Right lobe of liver (tissue), 6 donors: ENCODE results near the gene TGFBR3L. TPM values are rescaled to one million over a fixed set of nuclear protein-coding genes. Genes with fewer than 3 reads are reported as not detected.
A peak's percentile ranks its signal among the peaks of the same experiment; 100 is the strongest.

Experiments used
- ATAC-seq, 4 donors: fragments of 200-7000 bp; cut with Tn5 transposase; one replicate each; pipeline ENCODE4 v1.9.1; 2020; ENCODE audit warnings: mild to moderate bottlenecking in 4 of 4, moderate library complexity in 4 of 4
- DNase-seq, 3 donors: peaks; one replicate each; pipeline ENCODE4 v3.0.0-alpha.2; 2020
- H3K27ac ChIP-seq, 3 donors: fragments of 200-600 bp; one replicate each; pipeline ENCODE4 v1.8.0; 2022
- H3K27me3 ChIP-seq, 2 donors: fragments of 200-600 bp; one replicate each; pipeline ENCODE4 v1.8.0; 2022
- H3K36me3 ChIP-seq, 4 donors: fragments of 200-600 bp; sonication (generic) in 1 of 4; one replicate each; pipeline versions ENCODE4 v1.5.1 to v1.8.0; 2017 to 2022; ENCODE audit warnings: control low read depth in 1 of 4
- H3K4me1 ChIP-seq, 4 donors: fragments of 200-600 bp; sonication (generic) in 1 of 4; one replicate each; pipeline versions ENCODE4 v1.5.1 to v1.8.0; 2017 to 2022; ENCODE audit warnings: control low read depth in 1 of 4
- H3K4me3 ChIP-seq, 3 donors: fragments of 200-600 bp; one replicate each; pipeline ENCODE4 v1.8.0; 2022
- H3K9me3 ChIP-seq, 4 donors: fragments of 200-600 bp; sonication (generic) in 1 of 4; one replicate each; pipeline versions ENCODE4 v1.5.1 to v1.8.0; 2017 to 2022; ENCODE audit warnings: control low read depth in 1 of 4
- POLR2A ChIP-seq: fragments of 450-650 bp; IDR thresholded peaks from one replicate; pipeline ENCODE4 v1.6.1; 2017; ENCODE audit warnings: antibody characterized with exemption, mild to moderate bottlenecking
- WGBS: methylation state at CpG from one replicate; pipeline ENCODE4 v1.1.6; 2018; ENCODE audit warnings: low coverage, low lambda C conversion rate; ENCODE audit not compliant: insufficient coverage; ENCODE audit errors: missing lambda C conversion rate; 5-methylcytosine and 5-hydroxymethylcytosine counted together
- intact Hi-C, 2 donors: fragments of 100-400 bp; cut with DNase I; formaldehyde crosslinking; loops; one replicate each; pipeline versions ENCODE4 v1.11.2 to v1.14.1; 2022
- total RNA-seq, 6 experiments: library from RNA; depleted of rRNA in 2 of 6; stranded (reverse); fragments of >200 nt in 2 of 6; fragmentation: NEBNext Ultra II Directional in 3 of 6; extraction: Animal tissue kit (Norgen Biotek cat#: 25700) in 3 of 6; gene quantifications; one replicate each; pipeline versions ENCODE4 v1.1.0 to v1.2.4, GENCODE V29; 2016 to 2023
- TF ChIP-seq, protein P1 (sequence below), 4 donors: fragments of 200-600 bp in 3 of 4; fragments of 450-650 bp in 1 of 4; IDR thresholded peaks; one replicate each; pipeline versions ENCODE4 v1.5.1 to v1.8.0; 2016 to 2022; ENCODE audit warnings: antibody characterized with exemption in 4 of 4, mild to moderate bottlenecking in 2 of 4
- donor health status: DM: no; HTN: yes; CAD: no.
- donor health status: DM: no; HTN: no; CAD: no.
- donor health status: DM: no; HTN: no; CAD: no.
- donor health status: DM: no; HTN: yes; CAD: no.
- donor health status: DM: no; HTN: yes; CAD: no.

TGFBR3L gene
- total RNA-seq, 6 experiments from 2014 or later, result 0.42 to 2.9 (median 1.3) TPM

DNA sequence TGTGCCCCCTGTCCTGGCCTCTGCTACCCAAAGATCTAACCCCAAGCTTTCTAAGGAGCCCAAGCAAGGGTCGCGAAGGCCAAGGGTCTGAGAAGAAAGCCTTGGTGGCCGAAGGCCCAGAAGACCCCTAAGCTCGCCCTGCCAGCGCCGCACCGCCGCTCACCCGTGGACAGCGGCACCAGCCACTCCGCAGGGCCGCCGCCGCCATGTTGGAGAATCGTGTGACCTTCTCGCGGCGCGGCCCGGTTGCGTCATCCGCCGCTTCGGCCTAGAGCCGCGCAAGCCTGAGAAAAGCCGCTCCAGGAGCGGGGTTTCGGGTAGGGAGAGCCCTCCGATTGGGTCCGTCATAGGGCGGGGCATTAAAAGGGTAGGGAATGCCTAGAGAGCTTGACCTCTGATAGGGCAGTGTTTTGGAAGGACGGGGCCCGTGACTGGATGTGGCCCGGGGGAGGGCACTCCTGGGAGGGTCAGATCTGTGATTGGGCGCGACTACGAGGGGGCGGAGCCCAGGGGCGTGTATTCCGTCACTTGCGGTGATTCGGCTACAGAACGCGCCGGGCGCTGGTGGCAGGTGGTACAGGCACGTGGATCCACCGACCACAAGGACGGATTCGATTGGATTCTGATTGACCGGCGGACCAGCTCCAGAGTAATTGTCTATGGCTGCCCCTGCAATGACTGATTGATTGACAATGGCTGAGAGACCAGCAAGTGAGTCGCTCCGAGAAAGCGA lies 29.0 kb downstream of the TGFBR3L start, which contains the start of gene TIMM44:
TSS of gene TIMM44 (minus strand) at position 223 of the 733 bp plus-strand sequence. CDS start at position 208, 15 bp downstream.
- Histone ChIP-seq H3K36me3 (peaks cover 0 to 12% (median 5%) of the 10 kb centered on the region in 4 donors), H3K9me3 (no peaks in the 10 kb centered on the region), H3K27ac (peak within 1 kb of the TSS; percentile 89 to 97 (median 93)), H3K4me3 (peak within 1 kb of the TSS; percentile 74 to 94 (median 94)), H3K27me3 (no peaks in the 10 kb centered on the region), H3K4me1 (peaks cover 0 to 13% (median 0%) of the 10 kb centered on the region in 4 donors)
- WGBS, result 0% methylated on average over 8 of the region's 56 CpGs
- peak; percentile 95 to 98 (median 96) for ATAC-seq
- TF ChIP-seq, protein P1, sequence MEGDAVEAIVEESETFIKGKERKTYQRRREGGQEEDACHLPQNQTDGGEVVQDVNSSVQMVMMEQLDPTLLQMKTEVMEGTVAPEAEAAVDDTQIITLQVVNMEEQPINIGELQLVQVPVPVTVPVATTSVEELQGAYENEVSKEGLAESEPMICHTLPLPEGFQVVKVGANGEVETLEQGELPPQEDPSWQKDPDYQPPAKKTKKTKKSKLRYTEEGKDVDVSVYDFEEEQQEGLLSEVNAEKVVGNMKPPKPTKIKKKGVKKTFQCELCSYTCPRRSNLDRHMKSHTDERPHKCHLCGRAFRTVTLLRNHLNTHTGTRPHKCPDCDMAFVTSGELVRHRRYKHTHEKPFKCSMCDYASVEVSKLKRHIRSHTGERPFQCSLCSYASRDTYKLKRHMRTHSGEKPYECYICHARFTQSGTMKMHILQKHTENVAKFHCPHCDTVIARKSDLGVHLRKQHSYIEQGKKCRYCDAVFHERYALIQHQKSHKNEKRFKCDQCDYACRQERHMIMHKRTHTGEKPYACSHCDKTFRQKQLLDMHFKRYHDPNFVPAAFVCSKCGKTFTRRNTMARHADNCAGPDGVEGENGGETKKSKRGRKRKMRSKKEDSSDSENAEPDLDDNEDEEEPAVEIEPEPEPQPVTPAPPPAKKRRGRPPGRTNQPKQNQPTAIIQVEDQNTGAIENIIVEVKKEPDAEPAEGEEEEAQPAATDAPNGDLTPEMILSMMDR (IDR thresholded peaks at IDR 0.05), result no peak
- TF ChIP-seq POLR2A, result peak; percentile 74
- intact Hi-C loops, result loop anchor here in 1 of 2 donors (10.0 kb wide), 1 partner anchor 311 kb away; no protein-coding TSS in a partner anchor
- peak; percentile 99 to 100 (median 99) for DNase-seq

DNA sequence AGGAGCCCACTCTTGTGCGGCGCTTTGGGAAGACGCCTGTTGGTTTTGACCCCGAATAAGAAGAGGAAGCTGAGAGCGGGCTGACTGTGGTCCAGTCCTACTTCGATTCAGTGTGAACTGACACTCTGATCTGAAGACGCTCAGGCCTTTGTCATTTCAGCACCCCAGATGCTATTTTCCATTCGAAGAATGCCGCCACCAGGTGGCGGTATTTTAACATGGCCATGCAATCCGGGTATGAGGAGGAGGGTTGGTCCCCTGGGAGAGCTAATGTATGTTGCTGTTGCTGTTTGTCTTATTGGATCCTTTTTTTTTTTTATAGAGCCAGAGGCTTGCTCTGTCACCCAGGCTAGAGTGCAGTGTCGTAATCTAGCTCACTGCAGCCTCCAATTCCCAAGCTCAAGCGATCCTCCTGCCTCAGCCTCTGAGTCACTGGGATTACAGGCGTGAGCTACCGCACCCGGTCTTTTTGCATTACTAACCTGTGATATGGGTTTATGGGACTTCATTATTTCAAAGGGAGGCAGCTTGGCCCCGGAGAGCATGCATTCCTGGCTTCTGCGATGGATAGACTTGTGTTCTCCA lies 29.6 kb downstream of the TGFBR3L start:
- Histone ChIP-seq H3K9me3 (no peaks in the 10 kb centered on the region), H3K4me3 (peak overlapping the region; percentile 53 to 94 (median 74)), H3K4me1 (peaks cover 0 to 13% (median 0%) of the 10 kb centered on the region in 4 donors), H3K27ac (peak overlapping the region; percentile 71 to 82 (median 71)), H3K36me3 (peaks cover 0 to 10% (median 5%) of the 10 kb centered on the region in 4 donors), H3K27me3 (no peaks in the 10 kb centered on the region)
- intact Hi-C loops, result loop anchor here in 1 of 2 donors (10.0 kb wide), 1 partner anchor 311 kb away; no protein-coding TSS in a partner anchor
- WGBS, result 21% methylated on average over 17 of the region's 18 CpGs
- peak; percentile 65 to 70 (median 66) for ATAC-seq
- DNase-seq, result peak; percentile 78 to 86 (median 81)
- TF ChIP-seq, protein P1 (IDR thresholded peaks at IDR 0.05), result peak; percentile 84 to 89 (median 86)
- no peak for TF ChIP-seq POLR2A

DNA sequence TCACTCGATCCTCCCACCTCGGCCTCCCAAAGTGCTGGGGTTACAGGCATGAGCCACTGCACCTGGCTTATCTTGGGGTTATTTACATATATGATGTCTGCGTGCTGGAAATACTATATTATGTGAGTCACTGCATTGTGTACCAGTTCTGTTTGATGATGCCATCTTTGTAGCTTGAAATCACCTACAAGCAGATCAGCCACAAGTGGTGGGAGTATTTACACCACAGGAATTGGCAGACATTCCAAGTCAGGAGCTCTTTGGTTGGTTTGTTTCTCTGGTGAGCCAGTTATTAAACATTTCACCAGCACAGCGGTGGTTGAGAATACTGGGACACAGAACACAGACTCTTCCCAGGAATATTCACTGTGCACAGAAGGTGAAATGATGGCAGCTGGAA lies 33.3 kb downstream of the TGFBR3L start:
- H3K4me1 ChIP-seq, result peaks cover 0 to 7% (median 0%) of the 10 kb centered on the region in 4 donors
- no peaks in the 10 kb centered on the region for H3K36me3 ChIP-seq
- H3K4me3 ChIP-seq, result no peak overlapping the region
- TF ChIP-seq, protein P1 (IDR thresholded peaks at IDR 0.05), result no peak
- no peak for TF ChIP-seq POLR2A
- 97% methylated on average over 4 of the region's 4 CpGs for WGBS
- no peak for ATAC-seq
- H3K27ac ChIP-seq, result no peak overlapping the region
- no peaks in the 10 kb centered on the region for H3K9me3 ChIP-seq
- intact Hi-C loops, result loop anchor here in 1 of 2 donors (10.0 kb wide), 1 partner anchor 307 kb away; no protein-coding TSS in a partner anchor
- H3K27me3 ChIP-seq, result no peaks in the 10 kb centered on the region
- no peak for DNase-seq

DNA sequence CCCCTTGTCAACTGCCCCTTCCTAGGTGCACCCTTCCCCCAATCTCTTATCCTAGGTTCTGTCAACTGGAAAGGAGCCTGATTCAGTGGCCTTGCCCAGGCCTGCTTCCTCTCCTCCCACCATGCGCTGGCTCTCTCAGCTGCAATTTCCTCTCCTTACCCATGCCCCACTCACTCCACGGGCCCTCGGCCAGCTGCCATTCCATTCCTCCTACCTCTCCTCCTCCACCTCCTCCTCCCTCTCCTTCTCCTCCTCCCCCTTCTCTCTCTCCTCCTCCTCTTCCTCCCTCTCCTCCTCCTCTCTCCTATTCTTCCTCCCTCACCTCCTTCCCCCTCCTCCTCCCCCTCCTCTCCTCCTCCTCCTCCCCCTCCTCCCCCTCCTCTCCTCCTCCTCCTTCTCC lies 38.4 kb downstream of the TGFBR3L start:
- intact Hi-C loops, result loop anchor here in 1 of 2 donors (10.0 kb wide), 1 partner anchor 302 kb away; no protein-coding TSS in a partner anchor
- Histone ChIP-seq H3K4me3 (no peak overlapping the region), H3K9me3 (no peaks in the 10 kb centered on the region), H3K27ac (no peak overlapping the region), H3K4me1 (peaks cover 0 to 7% (median 0%) of the 10 kb centered on the region in 4 donors), H3K36me3 (no peaks in the 10 kb centered on the region), H3K27me3 (no peaks in the 10 kb centered on the region)
- DNase-seq, result no peak
- ATAC-seq, result peak in 1 of 4 donors; percentile 8
- 21% methylated on average over 2 of the region's 3 CpGs for WGBS
- no peak for TF ChIP-seq POLR2A
- TF ChIP-seq, protein P1 (IDR thresholded peaks at IDR 0.05), result no peak
